MM.1S (cell line): ENCODE measurements around the gene OR2A5.

ENCODE experiments used
- DNase-seq: peaks from one replicate; pipeline ENCODE4 v3.0.0-alpha.2; 2015
- H2AFZ ChIP-seq: fragments of 300-600 bp; sonication (generic); 2 replicates; pipeline ENCODE4 v1.6.0; 2016; ENCODE audit warnings: antibody characterized with exemption, low read length
- H3F3A ChIP-seq: fragments of 300-600 bp; sonication (generic); 2 replicates; pipeline ENCODE4 v1.6.1; 2016; ENCODE audit warnings: mild to moderate bottlenecking, antibody characterized with exemption, low read length, moderate library complexity, mixed read lengths; ENCODE audit not compliant: insufficient read depth
- H3K27ac ChIP-seq: fragments of 300-600 bp; sonication (generic); 2 replicates; pipeline ENCODE4 v1.5.1; 2016; ENCODE audit warnings: mild to moderate bottlenecking, low read length
- H3K27me3 ChIP-seq: fragments of 300-600 bp; sonication (generic); replicated peaks from 2 replicates; pipeline ENCODE4 v1.6.0; 2016; ENCODE audit warnings: low read length; ENCODE audit not compliant: insufficient read depth
- H3K36me3 ChIP-seq: fragments of 300-600 bp; sonication (generic); replicated peaks from 2 replicates; pipeline ENCODE4 v1.6.1; 2016; ENCODE audit warnings: mild to moderate bottlenecking, low read length, mixed read lengths; ENCODE audit not compliant: insufficient read depth
- H3K4me1 ChIP-seq: fragments of 300-600 bp; sonication (generic); 2 replicates; pipeline ENCODE4 v1.6.1; 2016; ENCODE audit warnings: low read length, mixed read lengths
- H3K4me2 ChIP-seq: fragments of 300-600 bp; sonication (generic); 2 replicates; pipeline ENCODE4 v1.6.0; 2016; ENCODE audit warnings: low read depth, low read length
- H3K4me3 ChIP-seq: fragments of 300-600 bp; sonication (generic); 2 replicates; pipeline ENCODE4 v1.5.1; 2016; ENCODE audit warnings: low read length, mixed read lengths
- H3K79me2 ChIP-seq: fragments of 300-600 bp; sonication (generic); 2 replicates; pipeline ENCODE4 v1.6.1; 2016; ENCODE audit warnings: mixed run types, low read length, mixed read lengths
- H3K9ac ChIP-seq: fragments of 300-600 bp; sonication (generic); 2 replicates; pipeline ENCODE4 v1.6.1; 2016; ENCODE audit warnings: low read length, mixed read lengths
- H3K9me2 ChIP-seq: fragments of 300-600 bp; sonication (generic); replicated peaks from 2 replicates; pipeline ENCODE4 v1.6.1; 2016; ENCODE audit warnings: mild to moderate bottlenecking, low read length, mixed read lengths; ENCODE audit not compliant: insufficient read depth
- H3K9me3 ChIP-seq: fragments of 300-600 bp; sonication (generic); replicated peaks from 2 replicates; pipeline ENCODE4 v1.6.1; 2016; ENCODE audit warnings: mild to moderate bottlenecking, low read length, mixed read lengths; ENCODE audit not compliant: insufficient read depth
- H4K20me1 ChIP-seq: fragments of 300-600 bp; sonication (generic); 2 replicates; pipeline ENCODE4 v1.6.1; 2016; ENCODE audit warnings: mild to moderate bottlenecking, low read length, moderate library complexity, mixed read lengths; ENCODE audit not compliant: insufficient read depth
- EZH2 ChIP-seq: fragments of 300-600 bp; sonication (generic); optimal IDR thresholded peaks from 2 replicates; pipeline ENCODE3; 2017; ENCODE audit warnings: low read depth, mild to moderate bottlenecking, antibody characterized with exemption, low read length, mixed read lengths
- EZH2phosphoT487 ChIP-seq: fragments of 300-600 bp; sonication (generic); IDR thresholded peaks from 2 replicates; pipeline ENCODE4 v1.6.1; 2018; ENCODE audit warnings: antibody characterized with exemption, low read length
- TF ChIP-seq, protein P1 (sequence below): fragments of 300-600 bp; sonication (generic); IDR thresholded peaks from 2 replicates; pipeline ENCODE4 v1.5.1; 2016; ENCODE audit warnings: antibody characterized with exemption, low read length, mixed read lengths

Gene OR2A5

DNA sequence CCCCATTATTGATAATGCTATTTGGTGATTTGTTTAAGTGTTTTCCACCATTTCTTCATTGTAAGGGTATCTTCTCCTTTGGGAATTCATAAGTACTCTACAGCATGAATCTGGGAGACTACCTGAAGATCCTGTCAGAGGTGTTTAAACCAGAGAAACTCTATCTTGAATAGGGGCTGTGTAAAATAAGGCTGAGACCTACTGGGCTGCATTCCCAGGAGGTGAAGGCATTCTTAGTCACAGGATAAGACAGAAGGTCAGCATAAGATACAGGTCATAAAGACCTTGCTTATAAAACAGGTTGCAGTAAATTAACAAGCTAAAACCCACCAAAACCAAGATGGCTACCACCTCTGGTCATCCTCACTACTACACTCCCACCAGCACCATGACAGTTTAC, 13.4 kb upstream of the OR2A5 start:
- Histone ChIP-seq H2AFZ (no peak overlapping the region), H3K9ac (no peak overlapping the region), H3K4me2 (no peak overlapping the region), H3K27ac (no peak overlapping the region), H3K27me3 (no peaks in the 10 kb centered on the region), H3K79me2 (no peaks in the 10 kb centered on the region), H3K9me3 (no peaks in the 10 kb centered on the region), H4K20me1 (no peaks in the 10 kb centered on the region), H3K9me2 (no peaks in the 10 kb centered on the region), H3K4me3 (no peak overlapping the region), H3K4me1 (no peaks in the 10 kb centered on the region), H3K36me3 (no peaks in the 10 kb centered on the region), H3F3A (no peaks in the 10 kb centered on the region)
- TF ChIP-seq EZH2 = no peak
- TF ChIP-seq EZH2phosphoT487 = no peak
- TF ChIP-seq, protein P1, sequence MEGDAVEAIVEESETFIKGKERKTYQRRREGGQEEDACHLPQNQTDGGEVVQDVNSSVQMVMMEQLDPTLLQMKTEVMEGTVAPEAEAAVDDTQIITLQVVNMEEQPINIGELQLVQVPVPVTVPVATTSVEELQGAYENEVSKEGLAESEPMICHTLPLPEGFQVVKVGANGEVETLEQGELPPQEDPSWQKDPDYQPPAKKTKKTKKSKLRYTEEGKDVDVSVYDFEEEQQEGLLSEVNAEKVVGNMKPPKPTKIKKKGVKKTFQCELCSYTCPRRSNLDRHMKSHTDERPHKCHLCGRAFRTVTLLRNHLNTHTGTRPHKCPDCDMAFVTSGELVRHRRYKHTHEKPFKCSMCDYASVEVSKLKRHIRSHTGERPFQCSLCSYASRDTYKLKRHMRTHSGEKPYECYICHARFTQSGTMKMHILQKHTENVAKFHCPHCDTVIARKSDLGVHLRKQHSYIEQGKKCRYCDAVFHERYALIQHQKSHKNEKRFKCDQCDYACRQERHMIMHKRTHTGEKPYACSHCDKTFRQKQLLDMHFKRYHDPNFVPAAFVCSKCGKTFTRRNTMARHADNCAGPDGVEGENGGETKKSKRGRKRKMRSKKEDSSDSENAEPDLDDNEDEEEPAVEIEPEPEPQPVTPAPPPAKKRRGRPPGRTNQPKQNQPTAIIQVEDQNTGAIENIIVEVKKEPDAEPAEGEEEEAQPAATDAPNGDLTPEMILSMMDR = no peak
- no peak for DNase-seq

DNA sequence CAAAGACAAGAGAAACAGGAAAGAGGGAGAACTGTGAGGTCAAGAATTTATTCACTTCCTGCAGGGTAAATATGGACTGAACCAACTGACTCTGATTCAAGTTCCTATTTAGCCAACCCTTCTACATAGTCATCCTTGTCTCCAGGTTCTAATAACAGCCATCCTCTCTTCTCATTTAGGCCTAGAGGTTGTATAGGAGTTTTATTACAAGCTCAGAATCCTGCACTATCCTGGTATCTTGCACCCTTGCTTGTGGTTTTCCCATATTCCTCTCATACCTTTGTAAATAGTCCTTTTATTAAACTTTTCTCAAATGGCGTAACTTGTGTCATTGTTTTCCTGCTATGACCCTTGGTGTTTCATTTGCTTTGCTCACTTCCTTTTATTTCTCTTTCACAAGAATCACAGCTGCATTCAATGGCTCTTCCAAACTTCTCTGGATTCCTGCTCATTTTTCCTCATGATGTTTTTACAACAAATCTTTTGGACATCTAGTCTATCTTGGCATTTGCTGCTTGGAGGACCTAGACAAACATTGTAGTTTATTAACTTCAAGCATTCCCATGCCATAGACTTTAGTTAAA, 12.4 kb upstream of the OR2A5 start:
- Histone ChIP-seq H3K4me3 (no peak overlapping the region), H3F3A (no peaks in the 10 kb centered on the region), H4K20me1 (no peaks in the 10 kb centered on the region), H3K27ac (no peak overlapping the region), H3K27me3 (no peaks in the 10 kb centered on the region), H3K9me3 (no peaks in the 10 kb centered on the region), H3K9ac (no peak overlapping the region), H3K4me2 (no peak overlapping the region), H3K9me2 (no peaks in the 10 kb centered on the region), H3K79me2 (no peaks in the 10 kb centered on the region), H3K36me3 (no peaks in the 10 kb centered on the region), H2AFZ (no peak overlapping the region), H3K4me1 (no peaks in the 10 kb centered on the region)
- no peak for DNase-seq
- no peak for TF ChIP-seq EZH2phosphoT487
- TF ChIP-seq, protein P1 = no peak
- TF ChIP-seq EZH2 = no peak

DNA sequence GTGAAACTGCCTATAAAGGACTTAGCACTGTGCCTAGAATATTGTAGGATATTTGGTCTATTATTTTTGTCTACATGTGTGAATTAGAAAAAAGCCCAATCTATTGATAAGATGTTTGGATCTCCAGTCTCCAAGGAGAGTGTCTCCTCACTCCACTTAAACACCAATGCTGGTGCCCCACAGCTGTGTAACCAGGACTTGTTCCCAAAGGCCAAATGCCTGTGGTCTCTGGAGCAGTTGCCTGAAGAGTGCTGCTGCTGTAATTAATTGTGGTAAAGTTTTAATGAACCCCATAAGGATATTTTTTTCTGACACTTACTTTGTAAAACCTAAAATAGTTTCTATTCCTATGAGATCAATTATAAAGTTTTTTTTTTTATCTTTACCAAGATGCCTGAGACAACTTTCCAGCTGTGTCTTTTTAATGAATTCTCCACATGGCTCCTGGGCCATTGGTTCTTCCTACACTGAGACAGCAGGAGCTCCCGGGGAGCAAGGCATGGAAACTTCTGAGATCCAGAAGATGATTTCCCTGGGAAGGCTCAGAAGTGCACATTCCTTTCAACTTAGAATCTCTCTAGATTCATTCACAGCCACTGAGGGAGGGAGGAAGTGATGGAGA, 11.2 kb upstream of the OR2A5 start:
- H3K9me2 ChIP-seq = no peaks in the 10 kb centered on the region
- H4K20me1 ChIP-seq = no peaks in the 10 kb centered on the region
- no peaks in the 10 kb centered on the region for H3K27me3 ChIP-seq
- H3K9me3 ChIP-seq = no peaks in the 10 kb centered on the region
- no peak overlapping the region for H3K27ac ChIP-seq
- no peaks in the 10 kb centered on the region for H3K79me2 ChIP-seq
- H3K4me3 ChIP-seq = no peak overlapping the region
- no peaks in the 10 kb centered on the region for H3F3A ChIP-seq
- H3K4me1 ChIP-seq = no peaks in the 10 kb centered on the region
- H3K4me2 ChIP-seq = no peak overlapping the region
- H3K9ac ChIP-seq = no peak overlapping the region
- no peaks in the 10 kb centered on the region for H3K36me3 ChIP-seq
- no peak overlapping the region for H2AFZ ChIP-seq
- TF ChIP-seq EZH2 = no peak
- TF ChIP-seq EZH2phosphoT487 = no peak
- TF ChIP-seq, protein P1 = no peak
- DNase-seq = no peak
